ENCODE results near the gene THSD7B. TPM values are rescaled to one million over a fixed set of nuclear protein-coding genes. Genes with fewer than 3 reads are reported as not detected.

Gene THSD7B
- total RNA-seq, 1 donor from 2014 or later = not detected

DNA sequence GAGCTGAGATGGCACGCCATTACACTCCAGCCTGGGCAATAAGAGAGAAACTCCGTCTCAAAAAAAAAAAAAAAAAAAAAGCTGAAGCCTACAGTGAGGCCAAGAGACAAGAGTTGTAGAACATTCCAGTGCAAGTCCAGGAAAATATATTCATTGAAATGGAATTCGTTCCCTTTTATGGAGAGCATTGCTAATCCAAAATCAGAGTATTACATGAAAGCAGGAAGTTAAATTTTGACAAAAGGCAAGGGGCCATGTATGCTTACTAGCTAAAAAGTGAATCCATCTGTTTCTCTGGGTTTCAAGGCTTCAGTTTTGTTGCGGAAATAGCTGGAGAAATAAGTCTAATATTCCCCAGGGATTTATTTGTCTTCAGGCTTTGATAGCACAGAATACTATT is 471.7 kb downstream of the THSD7B start:
- peaks cover 17% of the 10 kb centered on the region for H3K9me3 Mint-ChIP-seq (ENCODE audit: unreplicated experiment)
- DNase-seq (ENCODE audit: extremely low spot score, unreplicated experiment) = no peak
- H3K4me3 Mint-ChIP-seq (ENCODE audit: unreplicated experiment) = no peak overlapping the region
- no peaks in the 10 kb centered on the region for H3K27me3 Mint-ChIP-seq (ENCODE audit: unreplicated experiment)
- peak overlapping the region; percentile 79 for H3K27ac Mint-ChIP-seq (ENCODE audit: unreplicated experiment)
- no peaks in the 10 kb centered on the region for H3K36me3 Mint-ChIP-seq (ENCODE audit: unreplicated experiment)
- TF ChIP-seq, protein P1, sequence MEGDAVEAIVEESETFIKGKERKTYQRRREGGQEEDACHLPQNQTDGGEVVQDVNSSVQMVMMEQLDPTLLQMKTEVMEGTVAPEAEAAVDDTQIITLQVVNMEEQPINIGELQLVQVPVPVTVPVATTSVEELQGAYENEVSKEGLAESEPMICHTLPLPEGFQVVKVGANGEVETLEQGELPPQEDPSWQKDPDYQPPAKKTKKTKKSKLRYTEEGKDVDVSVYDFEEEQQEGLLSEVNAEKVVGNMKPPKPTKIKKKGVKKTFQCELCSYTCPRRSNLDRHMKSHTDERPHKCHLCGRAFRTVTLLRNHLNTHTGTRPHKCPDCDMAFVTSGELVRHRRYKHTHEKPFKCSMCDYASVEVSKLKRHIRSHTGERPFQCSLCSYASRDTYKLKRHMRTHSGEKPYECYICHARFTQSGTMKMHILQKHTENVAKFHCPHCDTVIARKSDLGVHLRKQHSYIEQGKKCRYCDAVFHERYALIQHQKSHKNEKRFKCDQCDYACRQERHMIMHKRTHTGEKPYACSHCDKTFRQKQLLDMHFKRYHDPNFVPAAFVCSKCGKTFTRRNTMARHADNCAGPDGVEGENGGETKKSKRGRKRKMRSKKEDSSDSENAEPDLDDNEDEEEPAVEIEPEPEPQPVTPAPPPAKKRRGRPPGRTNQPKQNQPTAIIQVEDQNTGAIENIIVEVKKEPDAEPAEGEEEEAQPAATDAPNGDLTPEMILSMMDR (IDR thresholded peaks at IDR 0.05) = no peak
- H3K4me1 Mint-ChIP-seq (ENCODE audit: unreplicated experiment) = peaks cover 26% of the 10 kb centered on the region

DNA sequence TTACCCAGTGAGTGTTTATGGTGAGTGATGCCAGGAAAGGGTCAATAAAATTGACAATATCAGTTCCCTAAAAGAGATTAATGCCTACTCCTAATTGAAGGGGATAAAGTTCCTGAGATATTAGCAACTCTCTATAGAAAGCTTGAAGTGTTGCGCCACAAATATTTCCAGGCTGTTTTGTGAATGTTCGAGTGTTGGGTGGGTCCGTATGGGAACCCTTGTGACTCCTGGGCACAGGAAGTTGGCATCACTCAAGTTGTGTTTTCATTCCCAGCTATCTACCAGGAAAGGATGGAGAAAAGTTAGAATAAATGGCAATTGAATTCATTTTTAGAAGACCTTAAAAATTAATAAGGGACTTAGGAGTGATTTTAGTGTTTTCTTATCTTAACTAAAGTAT is 472.7 kb downstream of the THSD7B start:
- H3K4me1 Mint-ChIP-seq (ENCODE audit: unreplicated experiment) = peaks cover 21% of the 10 kb centered on the region
- TF ChIP-seq, protein P1 (IDR thresholded peaks at IDR 0.05) = no peak
- H3K27ac Mint-ChIP-seq (ENCODE audit: unreplicated experiment) = peak overlapping the region; percentile 79
- H3K4me3 Mint-ChIP-seq (ENCODE audit: unreplicated experiment) = no peak overlapping the region
- H3K36me3 Mint-ChIP-seq (ENCODE audit: unreplicated experiment) = no peaks in the 10 kb centered on the region
- no peak for DNase-seq (ENCODE audit: extremely low spot score, unreplicated experiment)
- H3K9me3 Mint-ChIP-seq (ENCODE audit: unreplicated experiment) = peaks cover 17% of the 10 kb centered on the region
- no peaks in the 10 kb centered on the region for H3K27me3 Mint-ChIP-seq (ENCODE audit: unreplicated experiment)

DNA sequence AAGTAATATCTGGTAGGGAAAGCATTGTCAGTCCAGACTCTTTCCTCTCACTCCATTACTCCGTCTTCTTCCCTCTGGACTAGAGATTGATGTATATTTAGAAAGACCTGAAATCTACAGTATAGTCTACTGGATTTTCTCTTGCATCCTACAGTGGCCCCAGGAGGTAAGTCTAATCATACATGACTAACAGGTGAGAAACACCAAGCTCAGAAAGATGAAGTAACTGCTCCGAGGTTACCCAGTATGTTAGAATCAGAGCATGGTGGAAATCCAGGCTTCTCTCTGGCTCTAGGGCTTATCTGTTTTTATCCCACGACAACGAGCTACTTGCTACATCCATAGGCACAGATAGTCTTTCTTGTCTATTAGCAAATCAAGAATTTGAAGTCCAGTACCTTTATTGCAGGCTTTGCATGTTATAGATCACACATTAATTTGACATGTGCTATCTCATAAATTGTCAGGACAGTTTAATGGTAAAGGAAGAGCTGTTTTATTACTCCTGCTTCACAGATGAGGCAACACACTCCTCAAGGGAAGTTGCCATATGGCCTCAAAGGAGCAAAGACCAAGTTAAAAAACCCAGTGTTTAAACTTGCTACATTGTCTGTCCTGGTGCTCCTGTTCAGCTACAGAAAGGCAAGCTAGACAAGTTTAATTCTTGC is 484.3 kb downstream of the THSD7B start:
- H3K9me3 Mint-ChIP-seq (ENCODE audit: unreplicated experiment) = no peaks in the 10 kb centered on the region
- H3K4me3 Mint-ChIP-seq (ENCODE audit: unreplicated experiment) = no peak overlapping the region
- DNase-seq (ENCODE audit: extremely low spot score, unreplicated experiment) = no peak
- H3K4me1 Mint-ChIP-seq (ENCODE audit: unreplicated experiment) = peaks cover 24% of the 10 kb centered on the region
- TF ChIP-seq, protein P1 (IDR thresholded peaks at IDR 0.05) = no peak
- no peaks in the 10 kb centered on the region for H3K36me3 Mint-ChIP-seq (ENCODE audit: unreplicated experiment)
- H3K27ac Mint-ChIP-seq (ENCODE audit: unreplicated experiment) = no peak overlapping the region
- H3K27me3 Mint-ChIP-seq (ENCODE audit: unreplicated experiment) = no peaks in the 10 kb centered on the region

DNA sequence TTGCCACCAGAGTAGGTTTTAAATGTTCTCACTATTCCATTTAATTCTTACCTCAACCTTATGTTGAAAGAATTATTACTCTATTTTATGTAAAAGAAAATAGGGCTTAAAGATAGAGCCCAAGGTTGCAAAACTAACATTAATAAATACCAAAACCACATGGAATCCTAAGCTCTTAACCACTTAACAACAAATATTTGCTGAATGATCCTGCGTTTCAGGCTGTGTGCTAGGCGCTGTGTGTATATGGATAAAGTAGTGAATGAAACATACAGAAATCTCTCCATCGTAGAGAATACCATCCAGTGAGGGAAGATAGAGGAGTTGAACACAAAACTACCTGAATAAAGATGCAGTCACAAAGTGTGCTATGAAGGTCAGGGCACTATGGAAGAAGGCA is 485.1 kb downstream of the THSD7B start:
- Mint-ChIP-seq H3K4me1 (ENCODE audit: unreplicated experiment) (peaks cover 31% of the 10 kb centered on the region), H3K9me3 (ENCODE audit: unreplicated experiment) (no peaks in the 10 kb centered on the region), H3K27me3 (ENCODE audit: unreplicated experiment) (no peaks in the 10 kb centered on the region), H3K4me3 (ENCODE audit: unreplicated experiment) (no peak overlapping the region), H3K36me3 (ENCODE audit: unreplicated experiment) (no peaks in the 10 kb centered on the region), H3K27ac (ENCODE audit: unreplicated experiment) (no peak overlapping the region)
- no peak for DNase-seq (ENCODE audit: extremely low spot score, unreplicated experiment)
- TF ChIP-seq, protein P1 (IDR thresholded peaks at IDR 0.05) = no peak

DNA sequence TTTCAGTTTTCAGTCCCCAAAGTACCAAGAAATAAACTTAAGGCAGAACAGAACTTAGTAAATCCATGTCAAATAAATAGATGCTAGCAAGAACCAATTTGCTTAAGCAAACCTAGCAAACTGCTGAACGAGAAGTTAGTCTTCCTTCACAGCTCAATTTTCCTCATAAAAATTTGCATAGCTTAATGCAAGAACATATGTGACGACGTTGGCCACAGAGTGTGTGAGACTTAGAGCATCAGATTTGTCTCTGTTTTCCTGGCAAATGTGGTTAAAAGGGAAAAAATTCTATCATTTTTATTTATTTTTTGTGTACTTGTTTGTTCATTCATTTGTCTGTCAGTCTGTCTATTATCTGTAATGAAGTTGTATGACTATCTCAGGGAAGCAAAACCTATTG is 485.7 kb downstream of the THSD7B start:
- no peak for DNase-seq (ENCODE audit: extremely low spot score, unreplicated experiment)
- no peak overlapping the region for H3K27ac Mint-ChIP-seq (ENCODE audit: unreplicated experiment)
- H3K9me3 Mint-ChIP-seq (ENCODE audit: unreplicated experiment) = no peaks in the 10 kb centered on the region
- H3K4me1 Mint-ChIP-seq (ENCODE audit: unreplicated experiment) = peaks cover 36% of the 10 kb centered on the region
- no peaks in the 10 kb centered on the region for H3K36me3 Mint-ChIP-seq (ENCODE audit: unreplicated experiment)
- H3K27me3 Mint-ChIP-seq (ENCODE audit: unreplicated experiment) = no peaks in the 10 kb centered on the region
- TF ChIP-seq, protein P1 (IDR thresholded peaks at IDR 0.05) = no peak
- H3K4me3 Mint-ChIP-seq (ENCODE audit: unreplicated experiment) = no peak overlapping the region

Data from osteocyte (in vitro differentiated cells).